H1 (cell line): Measurements from ENCODE around the gene CHI3L1. TPM values are rescaled to one million over a fixed set of nuclear protein-coding genes. Genes with fewer than 3 reads are reported as not detected.

Source experiments
- CHD7 ChIP-seq: fragments of 300-600 bp; sonication (generic); IDR thresholded peaks from 2 replicates; pipeline ENCODE4 v1.7.1; 2012; ENCODE audit warnings: low read length, moderate library complexity, mild to moderate bottlenecking, inconsistent platforms; ENCODE audit not compliant: insufficient replicate concordance
- polyA plus RNA-seq, 7 experiments: library from polyadenylated mRNA; depleted of rRNA in 3 of 7; stranded (reverse) in 5 of 7; unstranded in 2 of 7; fragments of >200 nt in 5 of 7; fragments of 200-250 nt in 2 of 7; gene quantifications; 1 replicate in 5 of 7; 2 replicates in 1 of 7; 4 replicates in 1 of 7; pipeline versions ENCODE4 v1.2.1 to v1.2.3, GENCODE V29; 2011 to 2013; ENCODE audit warnings: missing spikeins in 2 of 7, mixed read lengths in 2 of 7
- total RNA-seq: library from RNA; stranded (reverse); fragmentation: NEBNext Ultra II Directional; extraction: Animal tissue kit (Norgen Biotek cat#: 25700); gene quantifications from 2 replicates; pipeline ENCODE4 v1.2.1, GENCODE V29; 2021

Gene CHI3L1
- total and polyA plus RNA-seq, 2 of the 8 experiments (the other 6 are each of a cell fraction or from before 2014, with no cell fraction given) = 1.0 TPM; not detected in 1

GRCh38 chr1:203173011-203173555 lies 13.4 kb downstream of the CHI3L1 start (continued):
- no peak for TF ChIP-seq CHD7
